ENCODE measurements around the gene RAB40B. TPM values are rescaled to one million over a fixed set of nuclear protein-coding genes. Genes with fewer than 3 reads are reported as not detected.

Gene RAB40B
- total and polyA plus RNA-seq, 2 of the 4 experiments (the other 2 are of a cell fraction), result 14.9 to 20.0 TPM

GRCh38 chr17:82737967-82738877 lies 39.7 kb upstream of the RAB40B start (continued):
- no peak for TF ChIP-seq USF2 (IDR thresholded peaks at IDR 0.05; ENCODE audit: low read depth, low read length)
- no peak for TF ChIP-seq POLR2A (IDR thresholded peaks at IDR 0.05; ENCODE audit: low read depth, low read length)
- TF ChIP-seq MAFK (IDR thresholded peaks at IDR 0.05; ENCODE audit: low read depth, low read length), result no peak
- no peak for TF ChIP-seq RCOR1 (IDR thresholded peaks at IDR 0.05; ENCODE audit: insufficient replicate concordance, low read length)
- no peak for TF ChIP-seq CEBPB (IDR thresholded peaks at IDR 0.05; ENCODE audit: low read depth, low read length)
